ENCODE data around the gene GSDMA. TPM values are rescaled to one million over a fixed set of nuclear protein-coding genes. Genes with fewer than 3 reads are reported as not detected.
A peak's percentile ranks its signal among the peaks of the same experiment; 100 is the strongest.

Gene GSDMA
- total and polyA plus RNA-seq, 9 of the 15 experiments (the other 6 are each of a cell fraction or from before 2014, with no cell fraction given): 0.04 to 0.13 (median 0.07) TPM; not detected in 2

DNA sequence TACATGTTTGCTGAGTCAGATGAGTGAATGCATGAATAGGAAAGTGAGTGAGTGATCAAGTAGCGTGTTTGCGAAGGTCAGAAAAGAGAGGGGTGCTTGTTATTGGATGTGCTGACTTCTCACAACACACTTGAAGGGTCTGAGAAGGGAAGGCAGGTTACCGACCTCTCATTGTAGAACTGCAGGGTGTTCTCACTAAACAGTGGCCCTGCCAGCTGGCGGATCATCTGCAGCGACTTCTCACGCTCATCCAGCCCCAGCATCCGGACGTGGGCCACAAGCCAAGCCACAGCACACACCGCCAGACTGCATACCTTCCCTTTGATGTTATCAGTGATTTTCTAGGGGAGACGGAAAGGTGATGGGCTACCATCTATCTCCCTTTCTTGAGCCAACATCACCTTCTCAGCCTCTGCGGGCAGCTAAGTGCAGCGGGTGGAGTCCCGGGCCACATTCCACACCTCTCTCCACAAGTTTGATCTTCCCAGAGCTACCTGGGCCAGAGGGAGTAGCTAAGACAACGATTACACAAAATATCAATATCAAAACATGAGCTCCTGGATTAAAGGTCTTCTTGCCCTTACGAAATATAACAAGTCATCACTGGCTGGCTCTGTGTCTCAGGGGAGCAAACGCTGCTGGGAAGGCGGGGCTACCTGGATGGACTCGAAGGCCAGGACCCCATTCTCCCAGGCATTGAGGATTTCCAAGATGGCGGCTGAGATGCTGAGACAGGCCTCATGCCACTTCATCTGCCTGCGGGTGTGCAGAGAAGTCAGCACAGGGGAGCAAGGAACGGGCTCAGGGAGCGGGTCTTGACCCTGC is 63.4 kb downstream of the GSDMA start (continued):
- no peak for TF ChIP-seq ARID3A (IDR thresholded peaks at IDR 0.05; ENCODE audit: borderline replicate concordance, low read depth, low read length)
- TF ChIP-seq FOXJ2 (tag; IDR thresholded peaks at IDR 0.05): no peak
- TF ChIP-seq WHSC1 (IDR thresholded peaks at IDR 0.05; ENCODE audit: low read length): no peak
- TF ChIP-seq ELF1 (tag; IDR thresholded peaks at IDR 0.05): no peak

- FAIRE-seq: peak; percentile 87
- TF ChIP-seq SMARCA5 (IDR thresholded peaks at IDR 0.05) (no peak), GABPB2 (CRISPR knock-in tag; conservative IDR thresholded peaks at IDR 0.05) (no peak), SETDB1 (IDR thresholded peaks at IDR 0.05; ENCODE audit: low read length) (no peak), MCM5 (IDR thresholded peaks at IDR 0.05; ENCODE audit: low read depth) (no peak), TSC22D4 (tag; IDR thresholded peaks at IDR 0.05) (no peak), CREBBP (IDR thresholded peaks at IDR 0.05; ENCODE audit: low read depth, low read length) (no peak), PML (IDR thresholded peaks at IDR 0.05; ENCODE audit: low read length) (no peak), NFE2 (IDR thresholded peaks at IDR 0.05; ENCODE audit: low read depth) (no peak), CAMTA2 (CRISPR knock-in tag; conservative IDR thresholded peaks at IDR 0.05) (no peak), ZNF184 (CRISPR knock-in tag; IDR thresholded peaks at IDR 0.05) (no peak)
- TF ChIP-seq, protein P1, sequence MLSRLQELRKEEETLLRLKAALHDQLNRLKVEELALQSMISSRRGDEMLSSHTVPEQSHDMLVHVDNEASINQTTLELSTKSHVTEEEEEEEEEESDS (CRISPR knock-in tag; IDR thresholded peaks at IDR 0.05): no peak
- TF ChIP-seq, protein P2, sequence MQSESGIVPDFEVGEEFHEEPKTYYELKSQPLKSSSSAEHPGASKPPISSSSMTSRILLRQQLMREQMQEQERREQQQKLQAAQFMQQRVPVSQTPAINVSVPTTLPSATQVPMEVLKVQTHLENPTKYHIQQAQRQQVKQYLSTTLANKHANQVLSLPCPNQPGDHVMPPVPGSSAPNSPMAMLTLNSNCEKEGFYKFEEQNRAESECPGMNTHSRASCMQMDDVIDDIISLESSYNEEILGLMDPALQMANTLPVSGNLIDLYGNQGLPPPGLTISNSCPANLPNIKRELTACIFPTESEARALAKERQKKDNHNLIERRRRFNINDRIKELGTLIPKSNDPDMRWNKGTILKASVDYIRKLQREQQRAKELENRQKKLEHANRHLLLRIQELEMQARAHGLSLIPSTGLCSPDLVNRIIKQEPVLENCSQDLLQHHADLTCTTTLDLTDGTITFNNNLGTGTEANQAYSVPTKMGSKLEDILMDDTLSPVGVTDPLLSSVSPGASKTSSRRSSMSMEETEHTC (IDR thresholded peaks at IDR 0.05): no peak
These were observed 64.2 kb downstream of the GSDMA start for GRCh38 chr17:40026816-40027613.

More at GRCh38 chr17:40026816-40027613, 64.2 kb downstream of the GSDMA start:
- Histone ChIP-seq H3K9ac (ENCODE audit: insufficient read depth in 1 of 2, low read depth in 2 of 2, low read length in 2 of 2) (peak overlapping the region in 1 of 2 experiments; percentile 76; a peak in 2 of 4 replicates), H3K4me2 (ENCODE audit: insufficient read depth, low read length) (no peak overlapping the region; the same call in 1 of the 2 replicates), H3K27ac (ENCODE audit: extremely low read depth, low read depth, low read length) (0 out of 3 replicates have a peak overlapping the region, but pooled peaks have one; percentile 12), H4K20me1 (replicated peaks; ENCODE audit: control insufficient read depth, insufficient read depth, low read length) (0 out of 2 replicates have a peak, but pooled peaks cover 4% of the 10 kb centered on the region), H3K27me3 (ENCODE audit: control insufficient read depth in 2 of 2, insufficient read depth in 2 of 2, low read length in 2 of 2) (no peaks in the 10 kb centered on the region), H3K79me2 (ENCODE audit: control insufficient read depth, insufficient read depth, low read length) (no peaks in the 10 kb centered on the region), H3K4me3 (no peak overlapping the region), H3K4me1 (replicated peaks in 1 of 2; ENCODE audit: control insufficient read depth in 2 of 2, insufficient read depth in 2 of 2, low read length in 2 of 2) (peaks cover 2 to 18% of the 10 kb centered on the region in 2 experiments; a peak in 4 of 5 replicates), H2AFZ (ENCODE audit: low read depth, low read length) (no peak overlapping the region), H3K9me3 (replicated peaks; ENCODE audit: control insufficient read depth, insufficient read depth, low read depth, low read length) (no peaks in the 10 kb centered on the region), H3K36me3 (ENCODE audit: control insufficient read depth, insufficient read depth, low read length) (peaks cover 91% of the 10 kb centered on the region), H3K9me1 (ENCODE audit: control insufficient read depth, insufficient read depth, low read length) (no peaks in the 10 kb centered on the region)
- ATAC-seq (peak; percentile 100), DNase-seq (ENCODE audit: extremely low read depth in 1 of 4, low spot score in 3 of 4) (peak; percentile 85 to 91 (median 88))
- in situ Hi-C loops (cut with MboI): no loop called here
- POLR2A ChIA-PET: interaction anchor here (0.6 to 1.4 kb wide), 5 partner anchors 12 to 156 kb away, joined by 3 to 4 read pairs (median 3); partner anchors contain the start of gene MED24
- intact Hi-C loops (cut with micrococcal nuclease): no loop called here
- CTCF ChIA-PET (ENCODE audit: low intra/inter-chr PET ratio): interaction anchor here (0.6 to 1.5 kb wide), 7 partner anchors 8 to 406 kb away, joined by 3 to 7 read pairs (median 3); no protein-coding TSS in a partner anchor
- 42% methylated on average over 25 of the region's 33 CpGs for WGBS (ENCODE audit: insufficient coverage, low coverage, missing lambda C conversion rate)
- BruUV-seq (replicated peaks): no TSS peak

Data from K562 (cell line).